Rectal smooth muscle tissue (tissue), 1 donor: ENCODE data around the gene CLDN9.

Source experiments
- H3K27ac ChIP-seq: one replicate; pipeline ENCODE4 v1.7.0; 2013; ENCODE audit warnings: low read depth, low read length, inconsistent platforms
- H3K27me3 ChIP-seq: one replicate; pipeline ENCODE4 v1.7.0; 2013; ENCODE audit warnings: low read length; ENCODE audit not compliant: control insufficient read depth, insufficient read depth
- H3K36me3 ChIP-seq: one replicate; pipeline ENCODE4 v1.7.0; 2013; ENCODE audit warnings: low read length; ENCODE audit not compliant: control insufficient read depth, insufficient read depth
- H3K4me1 ChIP-seq: one replicate; pipeline ENCODE4 v1.7.0; 2013; ENCODE audit warnings: low read length; ENCODE audit not compliant: control insufficient read depth, insufficient read depth
- H3K4me3 ChIP-seq: one replicate; pipeline ENCODE4 v1.7.0; 2013; ENCODE audit warnings: low read length
- H3K9ac ChIP-seq: one replicate; pipeline ENCODE4 v1.7.0; 2013; ENCODE audit warnings: low read length

The CLDN9 gene

GRCh38 chr16:2969545-2970521, 42.9 kb upstream of the CLDN9 start:
- Histone ChIP-seq H3K4me1 (peaks cover 2% of the 10 kb centered on the region), H3K9ac (no peak overlapping the region), H3K4me3 (peak overlapping the region; percentile 81), H3K36me3 (no peaks in the 10 kb centered on the region), H3K27me3 (peaks cover 18% of the 10 kb centered on the region), H3K27ac (no peak overlapping the region)

- H3K27me3 ChIP-seq: peaks cover 15% of the 10 kb centered on the region
- peaks cover 2% of the 10 kb centered on the region for H3K4me1 ChIP-seq
- H3K4me3 ChIP-seq: peak overlapping the region; percentile 81
- H3K36me3 ChIP-seq: no peaks in the 10 kb centered on the region
- H3K9ac ChIP-seq: no peak overlapping the region
- H3K27ac ChIP-seq: no peak overlapping the region
These were observed 42.2 kb upstream of the CLDN9 start for GRCh38 chr16:2970563-2970962.

- no peak overlapping the region for H3K4me3 ChIP-seq
- H3K9ac ChIP-seq: no peak overlapping the region
- H3K27me3 ChIP-seq: peaks cover 9% of the 10 kb centered on the region
- no peaks in the 10 kb centered on the region for H3K36me3 ChIP-seq
- no peak overlapping the region for H3K27ac ChIP-seq
- peaks cover 2% of the 10 kb centered on the region for H3K4me1 ChIP-seq
These were observed 41.4 kb upstream of the CLDN9 start for GRCh38 chr16:2971134-2971984.

- Histone ChIP-seq H3K9ac (no peak overlapping the region), H3K27ac (no peak overlapping the region), H3K4me1 (peaks cover 2% of the 10 kb centered on the region), H3K4me3 (no peak overlapping the region), H3K36me3 (no peaks in the 10 kb centered on the region), H3K27me3 (peaks cover 6% of the 10 kb centered on the region)
These were observed 40.5 kb upstream of the CLDN9 start for GRCh38 chr16:2971985-2972784.

- H3K9ac ChIP-seq: no peak overlapping the region
These were observed 39.6 kb upstream of the CLDN9 start for GRCh38 chr16:2973093-2973492.

GRCh38 chr16:2973605-2974318, 39.0 kb upstream of the CLDN9 start:
- Histone ChIP-seq H3K4me3 (no peak overlapping the region), H3K27ac (no peak overlapping the region), H3K36me3 (no peaks in the 10 kb centered on the region), H3K4me1 (peaks cover 2% of the 10 kb centered on the region), H3K9ac (no peak overlapping the region), H3K27me3 (peaks cover 4% of the 10 kb centered on the region)

More at GRCh38 chr16:2973093-2973492, 39.6 kb upstream of the CLDN9 start:
- H3K4me3 ChIP-seq: no peak overlapping the region
- no peak overlapping the region for H3K27ac ChIP-seq
- no peaks in the 10 kb centered on the region for H3K36me3 ChIP-seq
- H3K4me1 ChIP-seq: peaks cover 2% of the 10 kb centered on the region
- H3K27me3 ChIP-seq: peaks cover 4% of the 10 kb centered on the region

GRCh38 chr16:2974319-2975056, 38.2 kb upstream of the CLDN9 start:
- H3K27me3 ChIP-seq: peaks cover 4% of the 10 kb centered on the region
- H3K9ac ChIP-seq: no peak overlapping the region
- H3K4me1 ChIP-seq: peaks cover 1% of the 10 kb centered on the region
- H3K4me3 ChIP-seq: no peak overlapping the region
- H3K36me3 ChIP-seq: no peaks in the 10 kb centered on the region
- H3K27ac ChIP-seq: no peak overlapping the region

GRCh38 chr16:2975161-2975795, 37.4 kb upstream of the CLDN9 start:
- no peak overlapping the region for H3K4me3 ChIP-seq
- no peak overlapping the region for H3K9ac ChIP-seq
- H3K36me3 ChIP-seq: no peaks in the 10 kb centered on the region
- H3K27ac ChIP-seq: no peak overlapping the region
- H3K27me3 ChIP-seq: peaks cover 3% of the 10 kb centered on the region
- peaks cover 2% of the 10 kb centered on the region for H3K4me1 ChIP-seq

- Histone ChIP-seq H3K27me3 (no peaks in the 10 kb centered on the region), H3K4me1 (peaks cover 2% of the 10 kb centered on the region), H3K4me3 (no peak overlapping the region), H3K9ac (no peak overlapping the region), H3K36me3 (no peaks in the 10 kb centered on the region), H3K27ac (no peak overlapping the region)
These were observed 36.5 kb upstream of the CLDN9 start for GRCh38 chr16:2976201-2976600.

GRCh38 chr16:2976673-2977072, 36.0 kb upstream of the CLDN9 start:
- peaks cover 2% of the 10 kb centered on the region for H3K4me1 ChIP-seq
- no peak overlapping the region for H3K4me3 ChIP-seq
- H3K27ac ChIP-seq: no peak overlapping the region
- no peak overlapping the region for H3K9ac ChIP-seq
- H3K27me3 ChIP-seq: no peaks in the 10 kb centered on the region
- H3K36me3 ChIP-seq: no peaks in the 10 kb centered on the region

- Histone ChIP-seq H3K9ac (no peak overlapping the region), H3K27me3 (no peaks in the 10 kb centered on the region), H3K4me3 (no peak overlapping the region), H3K27ac (no peak overlapping the region), H3K4me1 (peaks cover 2% of the 10 kb centered on the region), H3K36me3 (no peaks in the 10 kb centered on the region)
These were observed 35.3 kb upstream of the CLDN9 start for GRCh38 chr16:2977440-2977839.
